GM23338 (cell line): Measurements from ENCODE around the gene MYD88. TPM values are rescaled to one million over a fixed set of nuclear protein-coding genes. Genes with fewer than 3 reads are reported as not detected.

ENCODE experiments used
- ATAC-seq: fragments of 200-7000 bp; cut with Tn5 transposase; 3 replicates; pipeline ENCODE4 v1.9.1; 2020
- DNase-seq: peaks from one replicate; pipeline ENCODE4 v3.0.0-alpha.2; 2015; ENCODE audit warnings: low spot score
- H2AFZ ChIP-seq: fragments of 200-600 bp; sonication (generic); 2 replicates; pipeline ENCODE4 v1.8.0; 2016; ENCODE audit warnings: antibody characterized with exemption, mild to moderate bottlenecking, moderate library complexity
- H3F3A ChIP-seq: fragments of 200-600 bp; sonication (generic); replicated peaks from 2 replicates; pipeline ENCODE4 v1.8.0; 2017; ENCODE audit warnings: antibody characterized with exemption, mixed run types, low read depth
- H3K27ac ChIP-seq: fragments of 200-600 bp; sonication (generic); 2 replicates; pipeline ENCODE4 v1.6.1; 2016; ENCODE audit warnings: low read depth
- H3K27me3 ChIP-seq: fragments of 200-600 bp; sonication (generic); 2 replicates; pipeline ENCODE4 v1.8.0; 2016; ENCODE audit warnings: mild to moderate bottlenecking, mixed run types, moderate library complexity; ENCODE audit not compliant: insufficient read depth
- H3K36me3 ChIP-seq: fragments of 200-600 bp; sonication (generic); 2 replicates; pipeline ENCODE4 v1.8.0; 2016; ENCODE audit warnings: mild to moderate bottlenecking; ENCODE audit not compliant: insufficient read depth
- H3K4me1 ChIP-seq: fragments of 200-600 bp; sonication (generic); 2 replicates; pipeline ENCODE4 v1.8.0; 2016; ENCODE audit warnings: mild to moderate bottlenecking, moderate library complexity; ENCODE audit not compliant: insufficient read depth
- H3K4me2 ChIP-seq: fragments of 200-600 bp; sonication (generic); 2 replicates; pipeline ENCODE4 v1.7.1; 2017; ENCODE audit warnings: mixed run types
- H3K4me3 ChIP-seq: fragments of 200-600 bp; sonication (generic); 2 replicates; pipeline ENCODE4 v1.6.1; 2016; ENCODE audit warnings: mixed run types
- H3K79me2 ChIP-seq: fragments of 200-600 bp; sonication (generic); replicated peaks from 2 replicates; pipeline ENCODE4 v1.8.0; 2017; ENCODE audit warnings: mild to moderate bottlenecking; ENCODE audit not compliant: insufficient read depth
- H3K9me2 ChIP-seq: fragments of 200-600 bp; sonication (generic); 2 replicates; pipeline ENCODE4 v1.8.0; 2017; ENCODE audit not compliant: insufficient read depth
- H4K20me1 ChIP-seq: fragments of 200-600 bp; sonication (generic); replicated peaks from 2 replicates; pipeline ENCODE4 v1.8.0; 2017; ENCODE audit warnings: mild to moderate bottlenecking; ENCODE audit not compliant: insufficient read depth
- H3K27ac Mint-ChIP-seq: 2 replicates; pipeline ENCODE4 v1.8.0; 2020; ENCODE audit warnings: inconsistent platforms, mild to moderate bottlenecking, moderate library complexity, mixed read lengths
- H3K27me3 Mint-ChIP-seq: 3 replicates; pipeline ENCODE4 v1.8.0; 2022; ENCODE audit warnings: low read depth, mild to moderate bottlenecking, moderate library complexity, mixed read lengths, inconsistent platforms; ENCODE audit not compliant: insufficient read depth, poor library complexity
- H3K36me3 Mint-ChIP-seq: 3 replicates; pipeline ENCODE4 v1.8.0; 2021; ENCODE audit warnings: low read depth, mild to moderate bottlenecking, inconsistent platforms, moderate library complexity, mixed read lengths
- H3K4me1 Mint-ChIP-seq: 3 replicates; pipeline ENCODE4 v1.8.0; 2020; ENCODE audit warnings: mild to moderate bottlenecking, inconsistent platforms, mixed read lengths
- H3K4me3 Mint-ChIP-seq: 3 replicates; pipeline ENCODE4 v1.8.0; 2021; ENCODE audit warnings: moderate library complexity, mild to moderate bottlenecking, inconsistent platforms, mixed read lengths
- H3K9me3 Mint-ChIP-seq: 3 replicates; pipeline ENCODE4 v1.8.0; 2020; ENCODE audit warnings: moderate library complexity, mild to moderate bottlenecking, inconsistent platforms, mixed read lengths
- CREB1 ChIP-seq: fragments of 250-450 bp; sonication (Bioruptor Pico); IDR thresholded peaks from 2 replicates; pipeline ENCODE4 v1.5.0; 2020; ENCODE audit warnings: low read depth, mild to moderate bottlenecking, moderate library complexity
- EZH2 ChIP-seq: fragments of 200-600 bp; sonication (generic); IDR thresholded peaks from one replicate; pipeline ENCODE4 v1.8.0; 2017; ENCODE audit warnings: antibody characterized with exemption, mild to moderate bottlenecking, low read depth; ENCODE audit not compliant: unreplicated experiment
- EZH2phosphoT487 ChIP-seq: fragments of 200-600 bp; sonication (generic); IDR thresholded peaks from one replicate; pipeline ENCODE4 v1.8.1; 2018; ENCODE audit warnings: antibody characterized with exemption; ENCODE audit not compliant: unreplicated experiment
- JUNB ChIP-seq: IDR thresholded peaks from one replicate; pipeline ENCODE4 v1.6.1; 2016; ENCODE audit warnings: antibody characterized with exemption; ENCODE audit not compliant: unreplicated experiment
- NANOG ChIP-seq: IDR thresholded peaks from 2 replicates; pipeline ENCODE4 v1.6.1; 2016; ENCODE audit warnings: antibody characterized with exemption, borderline replicate concordance
- POLR2AphosphoS5 ChIP-seq: IDR thresholded peaks from 2 replicates; pipeline ENCODE4 v1.6.1; 2016; ENCODE audit warnings: antibody characterized with exemption, low read depth
- REST ChIP-seq: IDR thresholded peaks from one replicate; pipeline ENCODE4 v1.6.1; 2018; ENCODE audit warnings: antibody characterized with exemption; ENCODE audit not compliant: unreplicated experiment
- STAT1 ChIP-seq: IDR thresholded peaks from one replicate; pipeline ENCODE4 v1.6.1; 2016; ENCODE audit warnings: antibody characterized with exemption; ENCODE audit not compliant: unreplicated experiment
- ZNF114 ChIP-seq: fragments of 250-450 bp; sonication (Bioruptor Pico); IDR thresholded peaks from 2 replicates; pipeline ENCODE4 v1.5.0; 2020; ENCODE audit warnings: mild to moderate bottlenecking, moderate library complexity
- ZNF331 ChIP-seq: fragments of 250-450 bp; sonication (Bioruptor Pico); IDR thresholded peaks from 2 replicates; pipeline ENCODE4 v1.5.0; 2020; ENCODE audit warnings: low read depth, mild to moderate bottlenecking, moderate library complexity
- polyA plus RNA-seq: library from polyadenylated mRNA; unstranded; fragments of >200 nt; fragmentation: Nextera tagmentation; extraction: Ambion mirVana; gene quantifications from 2 replicates; pipeline ENCODE4 v1.2.1, GENCODE V29; 2016
- total RNA-seq: library from RNA; depleted of rRNA; stranded (reverse); fragments of >200 nt; shearing (Covaris generic); gene quantifications from 2 replicates; pipeline ENCODE4 v1.2.3, GENCODE V29; 2014
- TF ChIP-seq, protein P1 (sequence below): fragments of 250-450 bp; sonication (Bioruptor Pico); IDR thresholded peaks from 2 replicates; pipeline ENCODE4 v1.5.0; 2020; ENCODE audit warnings: mild to moderate bottlenecking, moderate library complexity
- TF ChIP-seq, protein P2 (sequence below): IDR thresholded peaks from 2 replicates; pipeline ENCODE4 v1.6.1; 2016; ENCODE audit warnings: antibody characterized with exemption
- TF ChIP-seq, protein P3 (sequence below), 2 experiments: fragments of 200-600 bp in 1 of 2; sonication (generic) in 1 of 2; conservative IDR thresholded peaks; 2 replicates each; pipeline versions ENCODE4 v1.5.1 to v1.6.1; 2016 to 2017; ENCODE audit warnings: antibody characterized with exemption in 2 of 2, low read depth in 2 of 2, mild to moderate bottlenecking in 2 of 2, moderate library complexity in 1 of 2

Gene MYD88
- total and polyA plus RNA-seq, 2 experiments from 2014 or later, result 15.5 to 26.0 TPM

GRCh38 chr3:38151667-38152265, 13.3 kb downstream of the MYD88 start:
- TF ChIP-seq EZH2phosphoT487 (no peak), JUNB (no peak), CREB1 (CRISPR knock-in tag) (no peak), REST (no peak), NANOG (no peak), EZH2 (no peak), ZNF114 (no peak), ZNF331 (CRISPR knock-in tag) (no peak), POLR2AphosphoS5 (no peak), STAT1 (no peak)
- TF ChIP-seq, protein P1, sequence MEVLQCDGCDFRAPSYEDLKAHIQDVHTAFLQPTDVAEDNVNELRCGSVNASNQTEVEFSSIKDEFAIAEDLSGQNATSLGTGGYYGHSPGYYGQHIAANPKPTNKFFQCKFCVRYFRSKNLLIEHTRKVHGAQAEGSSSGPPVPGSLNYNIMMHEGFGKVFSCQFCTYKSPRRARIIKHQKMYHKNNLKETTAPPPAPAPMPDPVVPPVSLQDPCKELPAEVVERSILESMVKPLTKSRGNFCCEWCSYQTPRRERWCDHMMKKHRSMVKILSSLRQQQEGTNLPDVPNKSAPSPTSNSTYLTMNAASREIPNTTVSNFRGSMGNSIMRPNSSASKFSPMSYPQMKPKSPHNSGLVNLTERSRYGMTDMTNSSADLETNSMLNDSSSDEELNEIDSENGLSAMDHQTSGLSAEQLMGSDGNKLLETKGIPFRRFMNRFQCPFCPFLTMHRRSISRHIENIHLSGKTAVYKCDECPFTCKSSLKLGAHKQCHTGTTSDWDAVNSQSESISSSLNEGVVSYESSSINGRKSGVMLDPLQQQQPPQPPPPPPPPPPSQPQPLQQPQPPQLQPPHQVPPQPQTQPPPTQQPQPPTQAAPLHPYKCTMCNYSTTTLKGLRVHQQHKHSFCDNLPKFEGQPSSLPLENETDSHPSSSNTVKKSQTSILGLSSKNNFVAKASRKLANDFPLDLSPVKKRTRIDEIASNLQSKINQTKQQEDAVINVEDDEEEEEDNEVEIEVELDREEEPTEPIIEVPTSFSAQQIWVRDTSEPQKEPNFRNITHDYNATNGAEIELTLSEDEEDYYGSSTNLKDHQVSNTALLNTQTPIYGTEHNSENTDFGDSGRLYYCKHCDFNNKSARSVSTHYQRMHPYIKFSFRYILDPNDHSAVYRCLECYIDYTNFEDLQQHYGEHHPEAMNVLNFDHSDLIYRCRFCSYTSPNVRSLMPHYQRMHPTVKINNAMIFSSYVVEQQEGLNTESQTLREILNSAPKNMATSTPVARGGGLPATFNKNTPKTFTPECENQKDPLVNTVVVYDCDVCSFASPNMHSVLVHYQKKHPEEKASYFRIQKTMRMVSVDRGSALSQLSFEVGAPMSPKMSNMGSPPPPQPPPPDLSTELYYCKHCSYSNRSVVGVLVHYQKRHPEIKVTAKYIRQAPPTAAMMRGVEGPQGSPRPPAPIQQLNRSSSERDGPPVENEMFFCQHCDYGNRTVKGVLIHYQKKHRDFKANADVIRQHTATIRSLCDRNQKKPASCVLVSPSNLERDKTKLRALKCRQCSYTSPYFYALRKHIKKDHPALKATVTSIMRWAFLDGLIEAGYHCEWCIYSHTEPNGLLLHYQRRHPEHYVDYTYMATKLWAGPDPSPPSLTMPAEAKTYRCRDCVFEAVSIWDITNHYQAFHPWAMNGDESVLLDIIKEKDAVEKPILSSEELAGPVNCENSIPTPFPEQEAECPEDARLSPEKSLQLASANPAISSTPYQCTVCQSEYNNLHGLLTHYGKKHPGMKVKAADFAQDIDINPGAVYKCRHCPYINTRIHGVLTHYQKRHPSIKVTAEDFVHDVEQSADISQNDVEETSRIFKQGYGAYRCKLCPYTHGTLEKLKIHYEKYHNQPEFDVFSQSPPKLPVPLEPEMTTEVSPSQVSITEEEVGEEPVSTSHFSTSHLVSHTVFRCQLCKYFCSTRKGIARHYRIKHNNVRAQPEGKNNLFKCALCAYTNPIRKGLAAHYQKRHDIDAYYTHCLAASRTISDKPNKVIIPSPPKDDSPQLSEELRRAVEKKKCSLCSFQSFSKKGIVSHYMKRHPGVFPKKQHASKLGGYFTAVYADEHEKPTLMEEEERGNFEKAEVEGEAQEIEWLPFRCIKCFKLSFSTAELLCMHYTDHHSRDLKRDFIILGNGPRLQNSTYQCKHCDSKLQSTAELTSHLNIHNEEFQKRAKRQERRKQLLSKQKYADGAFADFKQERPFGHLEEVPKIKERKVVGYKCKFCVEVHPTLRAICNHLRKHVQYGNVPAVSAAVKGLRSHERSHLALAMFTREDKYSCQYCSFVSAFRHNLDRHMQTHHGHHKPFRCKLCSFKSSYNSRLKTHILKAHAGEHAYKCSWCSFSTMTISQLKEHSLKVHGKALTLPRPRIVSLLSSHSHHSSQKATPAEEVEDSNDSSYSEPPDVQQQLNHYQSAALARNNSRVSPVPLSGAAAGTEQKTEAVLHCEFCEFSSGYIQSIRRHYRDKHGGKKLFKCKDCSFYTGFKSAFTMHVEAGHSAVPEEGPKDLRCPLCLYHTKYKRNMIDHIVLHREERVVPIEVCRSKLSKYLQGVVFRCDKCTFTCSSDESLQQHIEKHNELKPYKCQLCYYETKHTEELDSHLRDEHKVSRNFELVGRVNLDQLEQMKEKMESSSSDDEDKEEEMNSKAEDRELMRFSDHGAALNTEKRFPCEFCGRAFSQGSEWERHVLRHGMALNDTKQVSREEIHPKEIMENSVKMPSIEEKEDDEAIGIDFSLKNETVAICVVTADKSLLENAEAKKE (CRISPR knock-in tag), result no peak
- TF ChIP-seq, protein P2, sequence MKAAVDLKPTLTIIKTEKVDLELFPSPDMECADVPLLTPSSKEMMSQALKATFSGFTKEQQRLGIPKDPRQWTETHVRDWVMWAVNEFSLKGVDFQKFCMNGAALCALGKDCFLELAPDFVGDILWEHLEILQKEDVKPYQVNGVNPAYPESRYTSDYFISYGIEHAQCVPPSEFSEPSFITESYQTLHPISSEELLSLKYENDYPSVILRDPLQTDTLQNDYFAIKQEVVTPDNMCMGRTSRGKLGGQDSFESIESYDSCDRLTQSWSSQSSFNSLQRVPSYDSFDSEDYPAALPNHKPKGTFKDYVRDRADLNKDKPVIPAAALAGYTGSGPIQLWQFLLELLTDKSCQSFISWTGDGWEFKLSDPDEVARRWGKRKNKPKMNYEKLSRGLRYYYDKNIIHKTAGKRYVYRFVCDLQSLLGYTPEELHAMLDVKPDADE, result no peak
- TF ChIP-seq, protein P3, sequence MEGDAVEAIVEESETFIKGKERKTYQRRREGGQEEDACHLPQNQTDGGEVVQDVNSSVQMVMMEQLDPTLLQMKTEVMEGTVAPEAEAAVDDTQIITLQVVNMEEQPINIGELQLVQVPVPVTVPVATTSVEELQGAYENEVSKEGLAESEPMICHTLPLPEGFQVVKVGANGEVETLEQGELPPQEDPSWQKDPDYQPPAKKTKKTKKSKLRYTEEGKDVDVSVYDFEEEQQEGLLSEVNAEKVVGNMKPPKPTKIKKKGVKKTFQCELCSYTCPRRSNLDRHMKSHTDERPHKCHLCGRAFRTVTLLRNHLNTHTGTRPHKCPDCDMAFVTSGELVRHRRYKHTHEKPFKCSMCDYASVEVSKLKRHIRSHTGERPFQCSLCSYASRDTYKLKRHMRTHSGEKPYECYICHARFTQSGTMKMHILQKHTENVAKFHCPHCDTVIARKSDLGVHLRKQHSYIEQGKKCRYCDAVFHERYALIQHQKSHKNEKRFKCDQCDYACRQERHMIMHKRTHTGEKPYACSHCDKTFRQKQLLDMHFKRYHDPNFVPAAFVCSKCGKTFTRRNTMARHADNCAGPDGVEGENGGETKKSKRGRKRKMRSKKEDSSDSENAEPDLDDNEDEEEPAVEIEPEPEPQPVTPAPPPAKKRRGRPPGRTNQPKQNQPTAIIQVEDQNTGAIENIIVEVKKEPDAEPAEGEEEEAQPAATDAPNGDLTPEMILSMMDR (conservative IDR thresholded peaks at IDR 0.05; ENCODE audit: low read depth in 2 of 2), result no peak
- Histone ChIP-seq H3K9me2 (peaks cover 10% of the 10 kb centered on the region), H3K4me1 (no peaks in the 10 kb centered on the region), H3K4me2 (no peak overlapping the region), H3K36me3 (no peaks in the 10 kb centered on the region), H4K20me1 (no peaks in the 10 kb centered on the region), H3K27ac (no peak overlapping the region), H2AFZ (no peak overlapping the region), H3K79me2 (no peaks in the 10 kb centered on the region), H3F3A (no peaks in the 10 kb centered on the region), H3K4me3 (no peak overlapping the region), H3K27me3 (no peaks in the 10 kb centered on the region)
- H3K9me3 Mint-ChIP-seq, result 0 out of 3 replicates have a peak, but pooled peaks cover under 1% of the 10 kb centered on the region
- no peak overlapping the region for H3K27ac Mint-ChIP-seq
- H3K4me1 Mint-ChIP-seq, result peaks cover 4% of the 10 kb centered on the region; the same call in 1 of the 3 replicates
- no peak overlapping the region for H3K4me3 Mint-ChIP-seq
- ATAC-seq, result no peak
- DNase-seq, result no peak
- no peaks in the 10 kb centered on the region for H3K36me3 Mint-ChIP-seq
- H3K27me3 Mint-ChIP-seq, result peaks cover 3% of the 10 kb centered on the region
